ENCODE results near the gene NEBL. TPM values are rescaled to one million over a fixed set of nuclear protein-coding genes. Genes with fewer than 3 reads are reported as not detected.

Gene NEBL
- total RNA-seq, 1 donor from 2014 or later, result 37.2 TPM

GRCh38 chr10:20745556-20746375 lies 151.3 kb downstream of the NEBL start:
- ATAC-seq, result no peak
- no peak for DNase-seq (ENCODE audit: low spot score)
- intact Hi-C loops (cut with DNase I), result no loop called here

- DNase-seq (ENCODE audit: low spot score), result no peak
- ATAC-seq, result no peak
- intact Hi-C loops (cut with DNase I), result no loop called here
Measured at GRCh38 chr10:20744821-20745220, 152.3 kb downstream of the NEBL start.

GRCh38 chr10:20743942-20744341 lies 153.2 kb downstream of the NEBL start:
- ATAC-seq (no peak), DNase-seq (ENCODE audit: low spot score) (no peak)
- intact Hi-C loops (cut with DNase I), result no loop called here

GRCh38 chr10:20742737-20743541 lies 154.2 kb downstream of the NEBL start:
- intact Hi-C loops (cut with DNase I), result no loop called here
- ATAC-seq (no peak), DNase-seq (ENCODE audit: low spot score) (no peak)

GRCh38 chr10:20740120-20740519 lies 157.0 kb downstream of the NEBL start:
- intact Hi-C loops (cut with DNase I), result no loop called here
- DNase-seq (ENCODE audit: low spot score) (no peak), ATAC-seq (no peak)

GRCh38 chr10:20737107-20737506 lies 160.0 kb downstream of the NEBL start:
- intact Hi-C loops (cut with DNase I), result no loop called here
- DNase-seq (ENCODE audit: low spot score) (no peak), ATAC-seq (no peak)
